Osteoblast (primary cell): ENCODE data around the gene LY6G5C. TPM values are rescaled to one million over a fixed set of nuclear protein-coding genes. Genes with fewer than 3 reads are reported as not detected.

Experiments
- DNase-seq: peaks from one replicate; pipeline ENCODE4 v3.0.0; 2011; ENCODE audit warnings: low spot score, mixed read lengths; ENCODE audit not compliant: insufficient read length; ENCODE audit errors: missing footprints
- H2AFZ ChIP-seq: 2 replicates; pipeline ENCODE4 v1.6.0; 2011; ENCODE audit warnings: mild to moderate bottlenecking, low read length
- H3K27ac ChIP-seq: 2 replicates; pipeline ENCODE4 v1.5.1; 2011; ENCODE audit warnings: mild to moderate bottlenecking, low read depth, low read length, moderate library complexity
- H3K27me3 ChIP-seq: 2 replicates; pipeline ENCODE4 v1.6.0; 2012; ENCODE audit warnings: mild to moderate bottlenecking, control low read depth, inconsistent platforms, low read length, moderate library complexity; ENCODE audit not compliant: insufficient read depth
- H3K36me3 ChIP-seq: 2 replicates; pipeline ENCODE4 v1.5.1; 2011; ENCODE audit warnings: mild to moderate bottlenecking, low read length, control low read depth, moderate library complexity; ENCODE audit not compliant: insufficient read depth
- H3K4me1 ChIP-seq: 2 replicates; pipeline ENCODE4 v1.5.1; 2011; ENCODE audit warnings: mild to moderate bottlenecking, low read length, control low read depth, moderate library complexity; ENCODE audit not compliant: insufficient read depth
- H3K4me2 ChIP-seq: 2 replicates; pipeline ENCODE4 v1.6.0; 2011; ENCODE audit warnings: mild to moderate bottlenecking, low read length; ENCODE audit not compliant: insufficient read depth
- H3K4me3 ChIP-seq: fragments of 200-600 bp; sonication (generic); 3 replicates; pipeline ENCODE4 v1.5.1; 2012; ENCODE audit warnings: mild to moderate bottlenecking, low read length, inconsistent platforms; ENCODE audit not compliant: insufficient read depth
- H3K79me2 ChIP-seq: 2 replicates; pipeline ENCODE4 v1.6.0; 2012; ENCODE audit warnings: mild to moderate bottlenecking, low read length, control low read depth, inconsistent platforms; ENCODE audit not compliant: insufficient read depth
- H3K9me3 ChIP-seq: 2 replicates; pipeline ENCODE4 v1.5.1; 2011; ENCODE audit warnings: low read depth, low read length, control low read depth
- H4K20me1 ChIP-seq: 2 replicates; pipeline ENCODE4 v1.6.0; 2012; ENCODE audit warnings: mild to moderate bottlenecking, low read length, control low read depth; ENCODE audit not compliant: insufficient read depth
- CTCF ChIP-seq: IDR thresholded peaks from 2 replicates; pipeline ENCODE4 v1.5.1; 2011; ENCODE audit warnings: mild to moderate bottlenecking, low read depth, low read length, moderate library complexity; ENCODE audit errors: extremely low read depth
- total RNA-seq: library from RNA; depleted of rRNA; stranded (reverse); fragments of >200 nt; gene quantifications from 2 replicates; pipeline ENCODE4 v1.2.3, GENCODE V29; 2012

LY6G5C gene
- total RNA-seq, 1 donor: 0.72 TPM

GRCh38 chr6:31658158-31658688, 22.6 kb downstream of the LY6G5C start:
- Histone ChIP-seq H2AFZ (no peak overlapping the region), H3K4me3 (no peak overlapping the region), H3K4me2 (no peak overlapping the region), H3K27ac (no peak overlapping the region), H3K9me3 (no peaks in the 10 kb centered on the region), H3K79me2 (peaks cover 68% of the 10 kb centered on the region), H4K20me1 (peaks cover 22% of the 10 kb centered on the region), H3K27me3 (no peaks in the 10 kb centered on the region), H3K4me1 (peaks cover 35% of the 10 kb centered on the region), H3K36me3 (peaks cover 23% of the 10 kb centered on the region)
- TF ChIP-seq CTCF: no peak
- no peak for DNase-seq

- peaks cover 31% of the 10 kb centered on the region for H3K4me1 ChIP-seq
- H3K9me3 ChIP-seq: no peaks in the 10 kb centered on the region
- H3K27me3 ChIP-seq: no peaks in the 10 kb centered on the region
- H3K27ac ChIP-seq: no peak overlapping the region
- no peak overlapping the region for H3K4me3 ChIP-seq
- peaks cover 22% of the 10 kb centered on the region for H4K20me1 ChIP-seq
- H3K79me2 ChIP-seq: peaks cover 63% of the 10 kb centered on the region
- H3K4me2 ChIP-seq: no peak overlapping the region
- no peak overlapping the region for H2AFZ ChIP-seq
- no peak for DNase-seq
- peaks cover 22% of the 10 kb centered on the region for H3K36me3 ChIP-seq
- no peak for TF ChIP-seq CTCF
These were observed 23.3 kb downstream of the LY6G5C start for GRCh38 chr6:31657406-31658157.

- no peaks in the 10 kb centered on the region for H3K9me3 ChIP-seq
- DNase-seq: no peak
- H3K79me2 ChIP-seq: peaks cover 75% of the 10 kb centered on the region
- no peaks in the 10 kb centered on the region for H3K27me3 ChIP-seq
- no peak for TF ChIP-seq CTCF
- peaks cover 12% of the 10 kb centered on the region for H3K36me3 ChIP-seq
- H4K20me1 ChIP-seq: peaks cover 22% of the 10 kb centered on the region
- no peak within 1 kb of the TSS for H3K27ac ChIP-seq
- peaks cover 36% of the 10 kb centered on the region for H3K4me1 ChIP-seq
- no peak within 1 kb of the TSS for H3K4me3 ChIP-seq
- H3K4me2 ChIP-seq: no peak within 1 kb of the TSS
- H2AFZ ChIP-seq: no peak within 1 kb of the TSS
These were observed 25.3 kb downstream of the LY6G5C start, which contains the start of gene APOM for GRCh38 chr6:31655349-31656237. APOM (plus strand) TSS chr6:31655894; CDS start chr6:31655967, 73 bp downstream.
